OCI-LY1 (cell line): ENCODE data around the gene IFITM2.
"Not testable (repeated sequence)": the region's sequence is repeated elsewhere in the genome, so short reads cannot be mapped to it uniquely, and the experiment has no call there.

ENCODE experiments used
- H2AFZ ChIP-seq: fragments of 200-600 bp; sonication (generic), shearing (Covaris generic); 2 replicates; pipeline ENCODE4 v1.6.0; 2014; ENCODE audit warnings: antibody characterized with exemption, mild to moderate bottlenecking, low read length
- H3F3A ChIP-seq: fragments of 200-600 bp; sonication (generic), shearing (Covaris generic); 2 replicates; pipeline ENCODE4 v1.6.0; 2014; ENCODE audit warnings: mild to moderate bottlenecking, antibody characterized with exemption, low read length, moderate library complexity; ENCODE audit not compliant: insufficient read depth
- H3K27ac ChIP-seq: fragments of 200-600 bp; sonication (generic); 2 replicates; pipeline ENCODE4 v1.5.1; 2014; ENCODE audit warnings: low read length, mixed run types, mild to moderate bottlenecking, low read depth; ENCODE audit not compliant: poor library complexity, severe bottlenecking
- H3K27me3 ChIP-seq: fragments of 200-600 bp; sonication (generic); 2 replicates; pipeline ENCODE4 v1.6.0; 2014; ENCODE audit warnings: antibody characterized with exemption, mild to moderate bottlenecking, low read length, moderate library complexity; ENCODE audit not compliant: insufficient read depth
- H3K36me3 ChIP-seq: fragments of 200-600 bp; sonication (generic); 2 replicates; pipeline ENCODE4 v1.6.1; 2014; ENCODE audit warnings: mild to moderate bottlenecking, antibody characterized with exemption, low read length, moderate library complexity, mixed read lengths; ENCODE audit not compliant: insufficient read depth
- H3K4me1 ChIP-seq: fragments of 200-600 bp; sonication (generic); 2 replicates; pipeline ENCODE4 v1.5.1; 2014; ENCODE audit warnings: mild to moderate bottlenecking, low read length, moderate library complexity; ENCODE audit not compliant: insufficient read depth, severe bottlenecking
- H3K4me2 ChIP-seq: fragments of 200-600 bp; sonication (generic), shearing (Covaris generic); 2 replicates; pipeline ENCODE4 v1.6.1; 2014; ENCODE audit warnings: low read length
- H3K4me3 ChIP-seq: fragments of 200-600 bp; sonication (generic); 2 replicates; pipeline ENCODE4 v1.5.1; 2014; ENCODE audit warnings: low read length, low read depth, mild to moderate bottlenecking, mixed read lengths; ENCODE audit not compliant: poor library complexity, severe bottlenecking
- H3K79me2 ChIP-seq: fragments of 200-600 bp; shearing (Covaris generic); 2 replicates; pipeline ENCODE4 v1.6.1; 2016; ENCODE audit warnings: mixed run types, low read length, mixed read lengths; ENCODE audit not compliant: insufficient read depth
- H3K9ac ChIP-seq: fragments of 200-600 bp; sonication (generic), shearing (Covaris generic); 2 replicates; pipeline ENCODE4 v1.6.1; 2014; ENCODE audit warnings: mild to moderate bottlenecking, low read length, mixed read lengths
- H3K9me2 ChIP-seq: fragments of 200-600 bp; sonication (generic), shearing (Covaris generic); 2 replicates; pipeline ENCODE4 v1.6.1; 2014; ENCODE audit warnings: low read depth, mild to moderate bottlenecking, low read length, mixed read lengths
- H3K9me3 ChIP-seq: fragments of 200-600 bp; shearing (Covaris generic); 2 replicates; pipeline ENCODE4 v1.6.1; 2014; ENCODE audit warnings: low read length, mixed read lengths
- H4K20me1 ChIP-seq: fragments of 200-600 bp; sonication (generic), shearing (Covaris generic); 2 replicates; pipeline ENCODE4 v1.6.0; 2016; ENCODE audit warnings: mild to moderate bottlenecking, low read length; ENCODE audit not compliant: insufficient read depth
- CTCF ChIP-seq: fragments of 200-600 bp; sonication (generic), shearing (Covaris generic); IDR thresholded peaks from 2 replicates; pipeline ENCODE4 v1.5.1; 2017; ENCODE audit warnings: mild to moderate bottlenecking, antibody characterized with exemption, low read length, moderate library complexity, mixed read lengths
- EZH2 ChIP-seq: fragments of 200-600 bp; sonication (generic), shearing (Covaris generic); IDR thresholded peaks from 2 replicates; pipeline ENCODE4 v1.8.0; 2017; ENCODE audit warnings: borderline replicate concordance, mixed run types, mild to moderate bottlenecking, antibody characterized with exemption, low read length, moderate library complexity, mixed read lengths

Gene IFITM2

GRCh38 chr11:285021-285893, 22.4 kb upstream of the IFITM2 start:
- Histone ChIP-seq H3K9me2 (no peaks in the 10 kb centered on the region), H2AFZ (no peak overlapping the region), H4K20me1 (no peaks in the 10 kb centered on the region), H3F3A (no peaks in the 10 kb centered on the region), H3K9me3 (no peaks in the 10 kb centered on the region), H3K36me3 (no peaks in the 10 kb centered on the region), H3K27me3 (peaks cover 7% of the 10 kb centered on the region; the same call in 1 of the 2 replicates), H3K9ac (no peak overlapping the region), H3K4me3 (no peak overlapping the region), H3K27ac (no peak overlapping the region), H3K4me2 (no peak overlapping the region), H3K79me2 (no peaks in the 10 kb centered on the region), H3K4me1 (peaks cover 32% of the 10 kb centered on the region)
- TF ChIP-seq CTCF (no peak), EZH2 (no peak)

GRCh38 chr11:285894-286220, 21.8 kb upstream of the IFITM2 start:
- H3K36me3 ChIP-seq = no peaks in the 10 kb centered on the region
- no peaks in the 10 kb centered on the region for H3K9me2 ChIP-seq
- peaks cover 35% of the 10 kb centered on the region for H3K4me1 ChIP-seq
- TF ChIP-seq CTCF (no peak), EZH2 (no peak)
- no peaks in the 10 kb centered on the region for H3F3A ChIP-seq
- no peaks in the 10 kb centered on the region for H3K79me2 ChIP-seq
- H4K20me1 ChIP-seq = no peaks in the 10 kb centered on the region
- no peak overlapping the region for H2AFZ ChIP-seq
- H3K27me3 ChIP-seq = peaks cover 7% of the 10 kb centered on the region; the same call in 1 of the 2 replicates
- H3K27ac ChIP-seq = no peak overlapping the region
- H3K4me2 ChIP-seq = no peak overlapping the region
- H3K4me3 ChIP-seq = no peak overlapping the region
- no peak overlapping the region for H3K9ac ChIP-seq
- H3K9me3 ChIP-seq = no peaks in the 10 kb centered on the region

GRCh38 chr11:286977-287820, 20.4 kb upstream of the IFITM2 start:
- not testable (repeated sequence) for H3K9ac ChIP-seq, H3K27me3 ChIP-seq, H3K9me3 ChIP-seq, H4K20me1 ChIP-seq, H3K36me3 ChIP-seq, H3K79me2 ChIP-seq, H2AFZ ChIP-seq, H3K9me2 ChIP-seq, H3F3A ChIP-seq
- H3K4me2 ChIP-seq = peak overlapping the region; percentile 97
- H3K27ac ChIP-seq = peak overlapping the region; percentile 18
- H3K4me3 ChIP-seq = peak overlapping the region; percentile 72
- H3K4me1 ChIP-seq = peaks cover 35% of the 10 kb centered on the region
